ENCODE measurements around the gene HDAC10. TPM values are rescaled to one million over a fixed set of nuclear protein-coding genes. Genes with fewer than 3 reads are reported as not detected.
A peak's percentile ranks its signal among the peaks of the same experiment; 100 is the strongest.

Gene HDAC10
- total RNA-seq, 3 donors from 2014 or later (not counting 1 experiment from before 2014, with no cell fraction given): 112 to 131 (median 123) TPM

DNA sequence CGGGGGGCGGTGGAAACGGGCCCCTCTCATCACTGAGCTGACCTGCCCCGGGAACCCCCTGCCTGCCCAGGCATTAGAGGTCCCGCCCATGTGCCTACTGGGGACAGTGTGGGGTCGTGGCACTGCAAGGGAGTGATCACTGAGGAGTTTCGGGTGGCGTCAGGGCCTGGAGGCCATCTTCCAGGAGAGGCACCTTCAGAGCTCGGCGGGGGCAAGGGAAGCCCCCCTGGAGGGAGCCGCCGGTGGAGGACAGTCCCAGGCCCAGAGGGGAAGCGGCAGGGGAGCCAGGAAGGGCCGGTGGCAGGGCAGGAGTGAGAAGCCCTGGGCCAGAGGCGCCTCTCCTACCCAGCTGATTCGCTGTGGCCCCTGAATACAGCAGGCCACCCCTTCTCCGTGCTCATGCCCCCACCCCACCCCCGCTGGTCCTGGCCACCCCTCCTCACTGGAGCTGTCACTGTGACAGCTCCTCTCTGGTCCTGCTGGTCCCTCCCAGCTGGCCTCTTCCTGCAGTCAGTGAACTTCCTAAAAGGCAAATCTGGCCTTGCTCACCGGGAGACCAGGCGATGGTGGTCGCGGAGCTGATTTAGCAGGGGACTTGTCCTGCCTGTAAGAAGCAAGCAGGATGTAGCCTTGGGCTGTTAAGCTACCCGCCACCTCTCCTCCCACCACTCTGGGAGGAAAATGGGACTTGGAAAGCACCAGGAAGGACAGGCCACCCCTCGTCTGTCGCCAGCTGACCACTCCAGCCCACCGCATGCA is 21.2 kb upstream of the HDAC10 start:
- Histone ChIP-seq H3K4me3 (ENCODE audit: low read length) (no peak overlapping the region), H3K4me1 (ENCODE audit: control insufficient read depth, insufficient read depth, low read length) (peaks cover 33% of the 10 kb centered on the region), H3K27me3 (ENCODE audit: control insufficient read depth, insufficient read depth, low read length) (peaks cover 6% of the 10 kb centered on the region), H3K27ac (ENCODE audit: low read length) (no peak overlapping the region), H3K36me3 (ENCODE audit: control insufficient read depth, insufficient read depth, low read length) (no peaks in the 10 kb centered on the region), H3K9me3 (ENCODE audit: control insufficient read depth, insufficient read depth, low read length) (no peaks in the 10 kb centered on the region)
- H3K4me1 Mint-ChIP-seq: peaks cover 4 to 16% of the 10 kb centered on the region in 2 donors
- DNase-seq: no peak
- no peaks in the 10 kb centered on the region for H3K36me3 Mint-ChIP-seq
- intact Hi-C loops (cut with micrococcal nuclease): loop anchor here (5.0 to 10.0 kb wide), 2 partner anchors 70 to 223 kb away; partner anchors contain the start of gene PPP6R2
- WGBS (ENCODE audit: insufficient coverage): 55% methylated on average over 26 of the region's 26 CpGs
- no peak overlapping the region for H3K4me3 Mint-ChIP-seq
- no peaks in the 10 kb centered on the region for H3K9me3 Mint-ChIP-seq
- TF ChIP-seq CTCF (IDR thresholded peaks at IDR 0.05): no peak
- H3K27me3 Mint-ChIP-seq (ENCODE audit: low read depth in 2 of 2): peaks cover 6 to 7% of the 10 kb centered on the region in 2 donors
- ATAC-seq: no peak
- H3K27ac Mint-ChIP-seq: no peak overlapping the region

DNA sequence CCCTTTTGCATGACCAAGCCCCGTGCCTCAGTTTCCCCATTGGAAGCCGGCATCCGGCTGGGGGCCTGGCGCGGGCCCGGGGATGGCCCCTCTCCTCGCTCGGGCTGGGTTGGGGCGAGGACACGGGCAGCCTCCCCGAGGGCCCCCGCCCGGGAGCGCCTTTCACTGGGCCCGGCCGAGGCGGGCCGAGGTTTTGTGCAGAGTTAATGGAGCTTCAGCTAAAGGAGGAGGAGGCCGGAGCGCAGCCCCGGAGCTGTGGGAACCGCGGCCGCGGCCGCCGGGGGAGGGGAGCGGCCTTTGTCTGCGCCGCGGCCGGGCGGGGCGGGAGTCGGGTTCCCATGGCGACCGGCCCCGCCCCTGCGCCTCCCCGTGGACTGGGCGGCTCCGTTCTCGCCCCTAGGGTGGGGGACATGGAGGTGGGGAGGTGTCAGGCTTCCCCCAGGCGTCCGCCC is 20.5 kb upstream of the HDAC10 start:
- Mint-ChIP-seq H3K36me3 (no peaks in the 10 kb centered on the region), H3K9me3 (no peaks in the 10 kb centered on the region), H3K27ac (no peak overlapping the region), H3K4me1 (peaks cover 4 to 16% of the 10 kb centered on the region in 2 donors), H3K27me3 (ENCODE audit: low read depth in 2 of 2) (peaks cover 6 to 7% of the 10 kb centered on the region in 2 donors), H3K4me3 (no peak overlapping the region)
- no peaks in the 10 kb centered on the region for H3K36me3 ChIP-seq (ENCODE audit: control insufficient read depth, insufficient read depth, low read length)
- no peak overlapping the region for H3K27ac ChIP-seq (ENCODE audit: low read length)
- under 1% methylated on average over 41 of the region's 45 CpGs for WGBS (ENCODE audit: insufficient coverage)
- intact Hi-C loops (cut with micrococcal nuclease): loop anchor here (5.0 to 10.0 kb wide), 2 partner anchors 71 to 223 kb away; partner anchors contain the start of gene PPP6R2
- no peak for TF ChIP-seq CTCF (IDR thresholded peaks at IDR 0.05)
- no peak overlapping the region for H3K4me3 ChIP-seq (ENCODE audit: low read length)
- H3K9me3 ChIP-seq (ENCODE audit: control insufficient read depth, insufficient read depth, low read length): no peaks in the 10 kb centered on the region
- H3K27me3 ChIP-seq (ENCODE audit: control insufficient read depth, insufficient read depth, low read length): peaks cover 6% of the 10 kb centered on the region
- H3K4me1 ChIP-seq (ENCODE audit: control insufficient read depth, insufficient read depth, low read length): peaks cover 33% of the 10 kb centered on the region
- peak in 2 of 3 donors; percentile 8 to 11 for ATAC-seq
- DNase-seq: peak in 1 of 2 donors; percentile 73

GRCh38 chr22:50270666-50271394 is 19.8 kb upstream of the HDAC10 start:
- peaks cover 33% of the 10 kb centered on the region for H3K4me1 ChIP-seq (ENCODE audit: control insufficient read depth, insufficient read depth, low read length)
- intact Hi-C loops (cut with micrococcal nuclease): loop anchor here (5.0 to 10.0 kb wide), 2 partner anchors 71 to 224 kb away; partner anchors contain the start of gene PPP6R2
- Mint-ChIP-seq H3K27ac (no peak overlapping the region), H3K4me1 (peaks cover 4 to 16% of the 10 kb centered on the region in 2 donors), H3K27me3 (ENCODE audit: low read depth in 2 of 2) (peaks cover 6 to 7% of the 10 kb centered on the region in 2 donors), H3K36me3 (no peaks in the 10 kb centered on the region), H3K4me3 (peak overlapping the region; percentile 77), H3K9me3 (no peaks in the 10 kb centered on the region)
- peaks cover 6% of the 10 kb centered on the region for H3K27me3 ChIP-seq (ENCODE audit: control insufficient read depth, insufficient read depth, low read length)
- no peaks in the 10 kb centered on the region for H3K9me3 ChIP-seq (ENCODE audit: control insufficient read depth, insufficient read depth, low read length)
- WGBS (ENCODE audit: insufficient coverage): under 1% methylated on average over 53 of the region's 53 CpGs
- no peak for TF ChIP-seq CTCF (IDR thresholded peaks at IDR 0.05)
- no peak overlapping the region for H3K27ac ChIP-seq (ENCODE audit: low read length)
- no peaks in the 10 kb centered on the region for H3K36me3 ChIP-seq (ENCODE audit: control insufficient read depth, insufficient read depth, low read length)
- H3K4me3 ChIP-seq (ENCODE audit: low read length): peak overlapping the region; percentile 46
- DNase-seq (peak; percentile 72 to 84), ATAC-seq (peak; percentile 75 to 81 (median 75))

All from natural killer cell (primary cell).